CD14-positive monocyte (primary cell): ENCODE measurements around the gene PKMYT1. TPM values are rescaled to one million over a fixed set of nuclear protein-coding genes. Genes with fewer than 3 reads are reported as not detected.
A peak's percentile ranks its signal among the peaks of the same experiment; 100 is the strongest.

Source experiments
- DNase-seq, 3 donors: peaks; one replicate each; pipeline ENCODE4 v3.0.0-alpha.2; 2011 to 2022
- H2AFZ ChIP-seq: 2 replicates; pipeline ENCODE4 v1.6.0; 2012; ENCODE audit warnings: mild to moderate bottlenecking, low read depth, low read length, inconsistent platforms; ENCODE audit not compliant: insufficient read depth, poor library complexity, severe bottlenecking
- H3K27ac ChIP-seq, 2 donors: 1 replicate in 1 of 2; 2 replicates in 1 of 2; pipeline ENCODE4 v1.5.1; 2012 to 2013; ENCODE audit warnings: low read length in 2 of 2, control low read depth in 1 of 2, inconsistent platforms in 1 of 2, low read depth in 1 of 2, mild to moderate bottlenecking in 1 of 2
- H3K27me3 ChIP-seq, 2 donors: one replicate each; pipeline versions ENCODE4 v1.6.0 to v1.6.1; 2011 to 2013; ENCODE audit warnings: low read length in 2 of 2; ENCODE audit not compliant: control insufficient read depth in 2 of 2, insufficient read depth in 2 of 2
- H3K36me3 ChIP-seq, 2 donors: replicated peaks in 1 of 2; 1 replicate in 1 of 2; 2 replicates in 1 of 2; pipeline versions ENCODE4 v1.5.1 to v1.6.1; 2012 to 2013; ENCODE audit warnings: low read length in 2 of 2, control low read depth in 1 of 2, inconsistent platforms in 1 of 2, mild to moderate bottlenecking in 1 of 2; ENCODE audit not compliant: insufficient read depth in 2 of 2, control insufficient read depth in 1 of 2
- H3K4me1 ChIP-seq, 2 donors: 1 replicate in 1 of 2; 2 replicates in 1 of 2; pipeline versions ENCODE4 v1.5.1 to v1.6.1; 2012 to 2013; ENCODE audit warnings: low read length in 2 of 2, control low read depth in 1 of 2, inconsistent platforms in 1 of 2, mild to moderate bottlenecking in 1 of 2, moderate library complexity in 1 of 2; ENCODE audit not compliant: insufficient read depth in 2 of 2, control insufficient read depth in 1 of 2
- H3K4me2 ChIP-seq: replicated peaks from 2 replicates; pipeline ENCODE3; 2012; ENCODE audit warnings: low read length, moderate library complexity, mild to moderate bottlenecking; ENCODE audit not compliant: poor library complexity, severe bottlenecking; ENCODE audit errors: extremely low read depth
- H3K4me3 ChIP-seq, 3 experiments: fragments of 200-600 bp in 1 of 3; sonication (generic) in 1 of 3; replicated peaks in 1 of 3; 1 replicate in 2 of 3; 2 replicates in 1 of 3; pipeline ENCODE4 v1.5.1; 2011 to 2013; ENCODE audit warnings: low read length in 3 of 3, mild to moderate bottlenecking in 3 of 3, control low read depth in 2 of 3, low read depth in 2 of 3, inconsistent platforms in 1 of 3, moderate library complexity in 1 of 3
- H3K79me2 ChIP-seq: 2 replicates; pipeline ENCODE4 v1.6.0; 2012; ENCODE audit warnings: mild to moderate bottlenecking, control low read depth, inconsistent platforms, low read length, moderate library complexity; ENCODE audit not compliant: insufficient read depth
- H3K9ac ChIP-seq: 2 replicates; pipeline ENCODE4 v1.6.0; 2017; ENCODE audit warnings: low read length, mild to moderate bottlenecking; ENCODE audit not compliant: insufficient read depth, poor library complexity, severe bottlenecking
- H3K9me3 ChIP-seq, 2 donors: replicated peaks in 1 of 2; 1 replicate in 1 of 2; 2 replicates in 1 of 2; pipeline versions ENCODE4 v1.5.1 to v1.6.1; 2012 to 2013; ENCODE audit warnings: low read length in 2 of 2, control low read depth in 1 of 2; ENCODE audit not compliant: control insufficient read depth in 1 of 2, insufficient read depth in 1 of 2
- H4K20me1 ChIP-seq: 2 replicates; pipeline ENCODE4 v1.6.0; 2012; ENCODE audit warnings: mild to moderate bottlenecking, low read length, control low read depth, moderate library complexity; ENCODE audit not compliant: insufficient read depth
- H3K27ac Mint-ChIP-seq, 7 donors: one replicate each; pipeline ENCODE4 v1.8.0; 2020; ENCODE audit warnings: mild to moderate bottlenecking in 7 of 7, mixed read lengths in 7 of 7, moderate library complexity in 6 of 7, inconsistent platforms in 2 of 7
- H3K27me3 Mint-ChIP-seq, 3 donors: one replicate each; pipeline ENCODE4 v1.8.0; 2021 to 2022; ENCODE audit warnings: low read depth in 3 of 3, mild to moderate bottlenecking in 3 of 3, mixed read lengths in 3 of 3, moderate library complexity in 3 of 3, inconsistent platforms in 1 of 3
- H3K36me3 Mint-ChIP-seq, 2 donors: one replicate each; pipeline ENCODE4 v1.8.0; 2020; ENCODE audit warnings: mixed read lengths in 2 of 2, inconsistent platforms in 1 of 2, mild to moderate bottlenecking in 1 of 2
- H3K4me1 Mint-ChIP-seq: one replicate; pipeline ENCODE4 v1.8.0; 2020; ENCODE audit warnings: mild to moderate bottlenecking, mixed read lengths
- H3K4me3 Mint-ChIP-seq, 2 donors: one replicate each; pipeline ENCODE4 v1.8.0; 2020; ENCODE audit warnings: mild to moderate bottlenecking in 2 of 2, mixed read lengths in 2 of 2, moderate library complexity in 1 of 2
- H3K9me3 Mint-ChIP-seq, 7 donors: one replicate each; pipeline ENCODE4 v1.8.0; 2020 to 2022; ENCODE audit warnings: mixed read lengths in 7 of 7, mild to moderate bottlenecking in 6 of 7, moderate library complexity in 6 of 7, inconsistent platforms in 2 of 7
- CTCF ChIP-seq: fragments of 200-600 bp; IDR thresholded peaks from one replicate; pipeline ENCODE4 v1.8.0; 2022; ENCODE audit warnings: antibody characterized with exemption, mild to moderate bottlenecking
- WGBS: methylation state at CpG from one replicate; pipeline ENCODE4 v1.1.5; 2013; ENCODE audit warnings: missing lambda C conversion rate; ENCODE audit not compliant: insufficient coverage; 5-methylcytosine and 5-hydroxymethylcytosine counted together
- intact Hi-C, 2 donors: fragments of 100-400 bp; cut with micrococcal nuclease; formaldehyde crosslinking; loops; one replicate each; pipeline versions ENCODE4 v1.15.0 to v1.15.1; 2023
- polyA plus RNA-seq, 3 donors: library from polyadenylated mRNA; depleted of rRNA in 1 of 3; unstranded in 2 of 3; stranded (reverse) in 1 of 3; fragments of 300-500 nt in 2 of 3; fragments of >200 nt in 1 of 3; fragmentation: Illumina TruSeq in 2 of 3; gene quantifications; 1 replicate in 2 of 3; 2 replicates in 1 of 3; pipeline ENCODE4 v1.2.3, GENCODE V29; 2012 to 2021

PKMYT1 gene
- polyA plus RNA-seq, 3 donors = 0.39 to 3.2 (median 3.0) TPM

- peaks cover 19 to 21% of the 10 kb centered on the region in 2 donors for H3K36me3 ChIP-seq
- peak overlapping the region; percentile 18 to 96 for H3K27ac ChIP-seq
- peaks cover 66% of the 10 kb centered on the region for H4K20me1 ChIP-seq
- no peaks in the 10 kb centered on the region for H3K9me3 ChIP-seq
- peaks cover 0 to 14% of the 10 kb centered on the region in 2 donors for H3K27me3 ChIP-seq
- H2AFZ ChIP-seq = peak overlapping the region; percentile 42
- peak in 2 of 3 donors; percentile 49 to 50 for DNase-seq
- H3K4me1 Mint-ChIP-seq = peaks cover 58% of the 10 kb centered on the region
- H3K4me2 ChIP-seq = peak overlapping the region; percentile 99
- TF ChIP-seq CTCF = no peak
- WGBS = 38% methylated on average over 6 of the region's 8 CpGs
- H3K79me2 ChIP-seq = no peaks in the 10 kb centered on the region
- H3K36me3 Mint-ChIP-seq = peaks cover 18 to 24% of the 10 kb centered on the region in 2 donors
- H3K27ac Mint-ChIP-seq = peak overlapping the region; percentile 87 to 99 (median 95)
- H3K27me3 Mint-ChIP-seq = peaks cover 18 to 21% (median 19%) of the 10 kb centered on the region in 3 donors
- peaks cover 61 to 65% of the 10 kb centered on the region in 2 donors for H3K4me1 ChIP-seq
- peak overlapping the region; percentile 88 to 96 for H3K4me3 Mint-ChIP-seq
- intact Hi-C loops = loop anchor here (2.0 to 10.0 kb wide), 5 partner anchors 16 to 1249 kb away; partner anchors contain the start of genes ELOB (in 1 of the 2), PAQR4 (in 1 of the 2) and TFAP4 (in 1 of the 2)
- H3K9ac ChIP-seq = peak overlapping the region; percentile 44
- peaks cover 0 to 8% (median 0%) of the 10 kb centered on the region in 7 donors for H3K9me3 Mint-ChIP-seq
- H3K4me3 ChIP-seq = peak overlapping the region in 2 of 3 experiments; percentile 58 to 91
Measured at GRCh38 chr16:3022684-3023414, 42.6 kb upstream of the PKMYT1 start.

- Histone ChIP-seq H4K20me1 (peaks cover 61% of the 10 kb centered on the region), H3K9ac (peak overlapping the region; percentile 59), H3K27me3 (peaks cover 0 to 17% of the 10 kb centered on the region in 2 donors), H3K36me3 (peaks cover 18 to 19% of the 10 kb centered on the region in 2 donors), H3K27ac (peak overlapping the region; percentile 18 to 96), H2AFZ (no peak overlapping the region), H3K4me3 (peak overlapping the region in 2 of 3 experiments; percentile 60 to 91), H3K9me3 (no peaks in the 10 kb centered on the region), H3K4me2 (peak overlapping the region; percentile 99), H3K79me2 (no peaks in the 10 kb centered on the region), H3K4me1 (peaks cover 62 to 64% of the 10 kb centered on the region in 2 donors)
- Mint-ChIP-seq H3K27me3 (peaks cover 18 to 24% (median 20%) of the 10 kb centered on the region in 3 donors), H3K9me3 (peaks cover 0 to 8% (median 0%) of the 10 kb centered on the region in 7 donors), H3K36me3 (peaks cover 17 to 20% of the 10 kb centered on the region in 2 donors), H3K4me1 (peaks cover 56% of the 10 kb centered on the region), H3K27ac (peak overlapping the region; percentile 87 to 99 (median 95)), H3K4me3 (peak overlapping the region; percentile 88 to 96)
- peak; percentile 81 to 89 (median 87) for DNase-seq
- intact Hi-C loops = loop anchor here (2.0 to 10.0 kb wide), 5 partner anchors 15 to 1250 kb away; partner anchors contain the start of genes ELOB (in 1 of the 2), PAQR4 (in 1 of the 2) and TFAP4 (in 1 of the 2)
- no peak for TF ChIP-seq CTCF
- WGBS = 0% methylated on average over 3 of the region's 8 CpGs
Measured at GRCh38 chr16:3022208-3022683, 42.0 kb upstream of the PKMYT1 start.
